NCI-H128 (cell line): ENCODE results near the gene SMIM41.
A peak's percentile ranks its signal among the peaks of the same experiment; 100 is the strongest.

Experiments
- DNase-seq: peaks from one replicate; lab custom pipeline; 2025; ENCODE audit not compliant: unreplicated experiment; lab: John Stamatoyannopoulos, UW

The SMIM41 gene

GRCh38 chr12:52079576-52080402, at the start of gene SMIM41:
Gene SMIM41, plus strand, starts transcription at chr12:52079704. Its CDS starts 76 bp downstream, at chr12:52079780.
- no peak for DNase-seq

- no peak for DNase-seq
Observed at GRCh38 chr12:52032446-52032803, 47.1 kb upstream of the SMIM41 start.

GRCh38 chr12:52032804-52033445, 46.6 kb upstream of the SMIM41 start:
- DNase-seq: peak; percentile 91

GRCh38 chr12:52033446-52034140, 45.9 kb upstream of the SMIM41 start:
- DNase-seq: no peak

GRCh38 chr12:52035190-52035589, 44.3 kb upstream of the SMIM41 start:
- DNase-seq: no peak

GRCh38 chr12:52035926-52036325, 43.6 kb upstream of the SMIM41 start:
- DNase-seq: no peak

GRCh38 chr12:52036587-52037171, 42.8 kb upstream of the SMIM41 start:
- peak; percentile 53 for DNase-seq

- DNase-seq: no peak
Observed at GRCh38 chr12:52037248-52037861, 42.1 kb upstream of the SMIM41 start.

GRCh38 chr12:52038447-52038846, 41.1 kb upstream of the SMIM41 start:
- DNase-seq: no peak

GRCh38 chr12:52041035-52041434, 38.5 kb upstream of the SMIM41 start:
- DNase-seq: no peak

- DNase-seq: no peak
Observed at GRCh38 chr12:52041695-52042123, 37.8 kb upstream of the SMIM41 start.

GRCh38 chr12:52042706-52043385, 36.7 kb upstream of the SMIM41 start:
- no peak for DNase-seq

GRCh38 chr12:52043386-52044212, 35.9 kb upstream of the SMIM41 start:
- DNase-seq: no peak

GRCh38 chr12:52044292-52044983, 35.1 kb upstream of the SMIM41 start:
- no peak for DNase-seq

GRCh38 chr12:52045794-52046199, 33.7 kb upstream of the SMIM41 start:
- no peak for DNase-seq

- no peak for DNase-seq
Observed at GRCh38 chr12:52046859-52047258, 32.6 kb upstream of the SMIM41 start.

GRCh38 chr12:52049286-52049685, 30.2 kb upstream of the SMIM41 start:
- no peak for DNase-seq

GRCh38 chr12:52049688-52050087, 29.8 kb upstream of the SMIM41 start:
- no peak for DNase-seq

GRCh38 chr12:52050116-52050757, 29.3 kb upstream of the SMIM41 start:
- DNase-seq: no peak
